Mesenchymal stem cell (in vitro differentiated cells and primary cell): ENCODE data around the gene KRTAP10-10.

Source experiments
- DNase-seq: peaks from one replicate; pipeline ENCODE4 v3.0.0-alpha.2; 2013
- H2AFZ ChIP-seq: one replicate; pipeline ENCODE4 v1.6.1; 2013; ENCODE audit warnings: low read depth, mild to moderate bottlenecking, control low read depth, inconsistent platforms, low read length, moderate library complexity
- H2AK5ac ChIP-seq: 2 replicates; pipeline ENCODE4 v1.6.1; 2013; ENCODE audit warnings: low read length, moderate library complexity, mild to moderate bottlenecking, inconsistent platforms; ENCODE audit not compliant: severe bottlenecking
- H2BK120ac ChIP-seq: one replicate; pipeline ENCODE4 v1.6.1; 2013; ENCODE audit warnings: low read depth, mild to moderate bottlenecking, inconsistent platforms, low read length, moderate library complexity
- H2BK12ac ChIP-seq, 2 experiments: one replicate each; pipeline ENCODE4 v1.6.1; 2013; ENCODE audit warnings: inconsistent platforms in 2 of 2, low read length in 2 of 2, mild to moderate bottlenecking in 2 of 2, moderate library complexity in 2 of 2, control low read depth in 1 of 2
- H2BK15ac ChIP-seq: one replicate; pipeline ENCODE4 v1.6.1; 2013; ENCODE audit warnings: mild to moderate bottlenecking, low read depth, inconsistent platforms; ENCODE audit not compliant: poor library complexity, severe bottlenecking
- H2BK5ac ChIP-seq: 2 replicates; pipeline ENCODE4 v1.6.1; 2013; ENCODE audit warnings: low read depth, mild to moderate bottlenecking, low read length, control low read depth, inconsistent platforms; ENCODE audit not compliant: poor library complexity, severe bottlenecking
- H3K14ac ChIP-seq, 2 experiments: one replicate each; pipeline ENCODE4 v1.6.1; 2013; ENCODE audit warnings: inconsistent platforms in 2 of 2, low read length in 2 of 2, control low read depth in 1 of 2, mild to moderate bottlenecking in 1 of 2, moderate library complexity in 1 of 2
- H3K18ac ChIP-seq, 2 experiments: one replicate each; pipeline ENCODE4 v1.6.1; 2013; ENCODE audit warnings: inconsistent platforms in 2 of 2, low read length in 2 of 2, control low read depth in 1 of 2, low read depth in 1 of 2, mild to moderate bottlenecking in 1 of 2
- H3K23ac ChIP-seq, 2 experiments: one replicate each; pipeline ENCODE4 v1.6.1; 2013; ENCODE audit warnings: inconsistent platforms in 2 of 2, low read length in 2 of 2, mild to moderate bottlenecking in 2 of 2, moderate library complexity in 2 of 2, control low read depth in 1 of 2
- H3K27ac ChIP-seq: 2 replicates; pipeline ENCODE4 v1.5.1; 2013; ENCODE audit warnings: mild to moderate bottlenecking, moderate library complexity, low read length, control low read depth, inconsistent platforms; ENCODE audit not compliant: poor library complexity, severe bottlenecking
- H3K27me3 ChIP-seq, 2 experiments: 2 replicates each; pipeline versions ENCODE4 v1.6.1 to v1.7.0; 2013; ENCODE audit warnings: low read length in 2 of 2, mild to moderate bottlenecking in 2 of 2, moderate library complexity in 2 of 2, control low read depth in 1 of 2, inconsistent platforms in 1 of 2; ENCODE audit not compliant: control insufficient read depth in 1 of 2, insufficient read depth in 1 of 2
- H3K36me3 ChIP-seq, 2 experiments: 2 replicates each; pipeline versions ENCODE4 v1.6.1 to v1.7.0; 2013; ENCODE audit warnings: low read length in 2 of 2, control low read depth in 1 of 2, inconsistent platforms in 1 of 2, low read depth in 1 of 2, mild to moderate bottlenecking in 1 of 2; ENCODE audit not compliant: insufficient read depth in 2 of 2, control insufficient read depth in 1 of 2
- H3K4ac ChIP-seq, 2 experiments: one replicate each; pipeline ENCODE4 v1.6.1; 2013; ENCODE audit warnings: inconsistent platforms in 2 of 2, low read length in 2 of 2, mild to moderate bottlenecking in 2 of 2, moderate library complexity in 2 of 2, control low read depth in 1 of 2, low read depth in 1 of 2
- H3K4me1 ChIP-seq: 2 replicates; pipeline ENCODE4 v1.6.1; 2013; ENCODE audit warnings: low read depth, low read length, control low read depth; ENCODE audit not compliant: control insufficient read depth, insufficient read depth
- H3K4me2 ChIP-seq: 2 replicates; pipeline ENCODE4 v1.6.1; 2013; ENCODE audit warnings: low read length, mild to moderate bottlenecking, inconsistent platforms; ENCODE audit not compliant: poor library complexity, severe bottlenecking
- H3K4me3 ChIP-seq, 2 experiments: 2 replicates each; pipeline versions ENCODE4 v1.5.1 to v1.7.0; 2013; ENCODE audit warnings: low read length in 2 of 2, mild to moderate bottlenecking in 2 of 2, control low read depth in 1 of 2, low read depth in 1 of 2; ENCODE audit not compliant: insufficient read depth in 1 of 2
- H3K79me1 ChIP-seq: replicated peaks from 2 replicates; pipeline ENCODE4 v1.6.1; 2013; ENCODE audit warnings: mild to moderate bottlenecking, control low read depth, low read length, inconsistent platforms; ENCODE audit not compliant: poor library complexity, severe bottlenecking
- H3K9ac ChIP-seq: 2 replicates; pipeline ENCODE4 v1.7.0; 2013; ENCODE audit warnings: mild to moderate bottlenecking, low read length, moderate library complexity
- H3K9me3 ChIP-seq: 2 replicates; pipeline ENCODE4 v1.7.0; 2013; ENCODE audit warnings: mild to moderate bottlenecking, low read length; ENCODE audit not compliant: control insufficient read depth
- H4K8ac ChIP-seq: one replicate; pipeline ENCODE4 v1.6.1; 2013; ENCODE audit warnings: inconsistent platforms, mild to moderate bottlenecking, low read length, moderate library complexity
- H4K91ac ChIP-seq: one replicate; pipeline ENCODE4 v1.6.1; 2013; ENCODE audit warnings: mild to moderate bottlenecking, low read length, inconsistent platforms
- WGBS: methylation state at CpG from one replicate; pipeline ENCODE4 v1.1.7; 2013; ENCODE audit warnings: mixed read lengths; 5-methylcytosine and 5-hydroxymethylcytosine counted together

The KRTAP10-10 gene

GRCh38 chr21:44601596-44602462 is 35.3 kb upstream of the KRTAP10-10 start:
- H2BK5ac ChIP-seq, result no peak overlapping the region
- no peak overlapping the region for H2BK120ac ChIP-seq
- H4K91ac ChIP-seq, result no peak overlapping the region
- no peak overlapping the region for H3K23ac ChIP-seq
- peaks cover 3 to 21% of the 10 kb centered on the region in 2 experiments for H3K27me3 ChIP-seq
- H3K4me3 ChIP-seq, result no peak overlapping the region
- H3K14ac ChIP-seq, result no peak overlapping the region
- H3K4ac ChIP-seq, result no peak overlapping the region
- no peaks in the 10 kb centered on the region for H3K79me1 ChIP-seq
- H3K27ac ChIP-seq, result no peak overlapping the region
- no peak overlapping the region for H2BK12ac ChIP-seq
- H4K8ac ChIP-seq, result no peak overlapping the region
- no peak overlapping the region for H2AK5ac ChIP-seq
- no peaks in the 10 kb centered on the region for H3K36me3 ChIP-seq
- peaks cover 3% of the 10 kb centered on the region for H3K9me3 ChIP-seq
- no peak overlapping the region for H2AFZ ChIP-seq
- no peaks in the 10 kb centered on the region for H3K4me1 ChIP-seq
- H2BK15ac ChIP-seq, result no peak overlapping the region
- no peak overlapping the region for H3K9ac ChIP-seq
- 87% methylated on average over 21 of the region's 23 CpGs for WGBS
- no peak for DNase-seq
- no peak overlapping the region for H3K4me2 ChIP-seq
- no peak overlapping the region for H3K18ac ChIP-seq

- Histone ChIP-seq H4K91ac (no peak overlapping the region), H3K27ac (no peak overlapping the region), H4K8ac (no peak overlapping the region), H3K4me2 (no peak overlapping the region), H2BK120ac (no peak overlapping the region), H2AK5ac (no peak overlapping the region), H2AFZ (no peak overlapping the region), H3K36me3 (no peaks in the 10 kb centered on the region), H2BK5ac (no peak overlapping the region), H3K79me1 (no peaks in the 10 kb centered on the region), H3K4me3 (no peak overlapping the region), H3K4me1 (no peaks in the 10 kb centered on the region), H3K18ac (no peak overlapping the region), H3K9ac (no peak overlapping the region), H3K14ac (no peak overlapping the region), H3K27me3 (peaks cover 3 to 21% of the 10 kb centered on the region in 2 experiments), H3K23ac (no peak overlapping the region), H3K4ac (no peak overlapping the region), H3K9me3 (peaks cover 3% of the 10 kb centered on the region), H2BK15ac (no peak overlapping the region), H2BK12ac (no peak overlapping the region)
- WGBS, result 84% methylated on average over 20 of the region's 21 CpGs
- DNase-seq, result no peak
Observed at GRCh38 chr21:44602463-44602850, 34.7 kb upstream of the KRTAP10-10 start.

- H3K14ac ChIP-seq, result no peak overlapping the region
Observed at GRCh38 chr21:44603109-44603875, 33.9 kb upstream of the KRTAP10-10 start.

GRCh38 chr21:44603911-44604310 is 33.2 kb upstream of the KRTAP10-10 start:
- DNase-seq, result no peak

More at GRCh38 chr21:44603109-44603875, 33.9 kb upstream of the KRTAP10-10 start:
- H3K9me3 ChIP-seq, result peaks cover 9% of the 10 kb centered on the region
- 47% methylated on average over 17 of the region's 17 CpGs for WGBS
- H2AFZ ChIP-seq, result no peak overlapping the region
- H2BK12ac ChIP-seq, result no peak overlapping the region
- H3K36me3 ChIP-seq, result no peaks in the 10 kb centered on the region
- H2BK15ac ChIP-seq, result no peak overlapping the region
- H3K23ac ChIP-seq, result no peak overlapping the region
- no peak overlapping the region for H2AK5ac ChIP-seq
- H2BK5ac ChIP-seq, result no peak overlapping the region
- no peak overlapping the region for H3K18ac ChIP-seq
- no peaks in the 10 kb centered on the region for H3K4me1 ChIP-seq
- H3K79me1 ChIP-seq, result no peaks in the 10 kb centered on the region
- no peak overlapping the region for H2BK120ac ChIP-seq
- H3K4ac ChIP-seq, result no peak overlapping the region
- no peak overlapping the region for H3K4me2 ChIP-seq
- H4K8ac ChIP-seq, result no peak overlapping the region
- H3K27me3 ChIP-seq, result peaks cover 3 to 17% of the 10 kb centered on the region in 2 experiments
- no peak overlapping the region for H3K9ac ChIP-seq
- no peak overlapping the region for H3K27ac ChIP-seq
- H3K4me3 ChIP-seq, result no peak overlapping the region
- H4K91ac ChIP-seq, result no peak overlapping the region
- no peak for DNase-seq

More at GRCh38 chr21:44603911-44604310, 33.2 kb upstream of the KRTAP10-10 start:
- H3K27ac ChIP-seq, result no peak overlapping the region
- no peak overlapping the region for H2BK5ac ChIP-seq
- H3K18ac ChIP-seq, result no peak overlapping the region
- H3K79me1 ChIP-seq, result no peaks in the 10 kb centered on the region
- H3K23ac ChIP-seq, result no peak overlapping the region
- H2BK120ac ChIP-seq, result no peak overlapping the region
- H4K91ac ChIP-seq, result no peak overlapping the region
- no peak overlapping the region for H3K14ac ChIP-seq
- no peak overlapping the region for H4K8ac ChIP-seq
- H2AK5ac ChIP-seq, result no peak overlapping the region
- no peak overlapping the region for H3K9ac ChIP-seq
- H3K9me3 ChIP-seq, result peaks cover 10% of the 10 kb centered on the region
- no peak overlapping the region for H2BK15ac ChIP-seq
- H3K4me1 ChIP-seq, result no peaks in the 10 kb centered on the region
- WGBS, result 74% methylated on average over 6 of the region's 8 CpGs
- H3K4ac ChIP-seq, result no peak overlapping the region
- no peak overlapping the region for H2BK12ac ChIP-seq
- peaks cover 3 to 16% of the 10 kb centered on the region in 2 experiments for H3K27me3 ChIP-seq
- no peak overlapping the region for H2AFZ ChIP-seq
- H3K36me3 ChIP-seq, result no peaks in the 10 kb centered on the region
- H3K4me3 ChIP-seq, result no peak overlapping the region
- no peak overlapping the region for H3K4me2 ChIP-seq
